Fibroblast of villous mesenchyme (primary cell): Measurements from ENCODE around the gene COMMD7. TPM values are rescaled to one million over a fixed set of nuclear protein-coding genes. Genes with fewer than 3 reads are reported as not detected.

Source experiments
- DNase-seq: peaks from one replicate; pipeline ENCODE4 v3.0.0-alpha.2; 2010; ENCODE audit warnings: low read depth
- H3K4me3 ChIP-seq: 2 replicates; pipeline ENCODE4 v1.5.1; 2011; ENCODE audit warnings: low read depth, mild to moderate bottlenecking, low read length
- total RNA-seq: library from RNA; depleted of rRNA; stranded (reverse); fragments of >200 nt; gene quantifications from 2 replicates; pipeline ENCODE4 v1.2.3, GENCODE V29; 2012
- TF ChIP-seq, protein P1 (sequence below): IDR thresholded peaks from 2 replicates; pipeline ENCODE4 v1.5.1; 2012; ENCODE audit warnings: low read depth, mild to moderate bottlenecking, low read length; ENCODE audit not compliant: insufficient read depth

COMMD7 gene
- total RNA-seq, 1 donor: 45.8 TPM

DNA sequence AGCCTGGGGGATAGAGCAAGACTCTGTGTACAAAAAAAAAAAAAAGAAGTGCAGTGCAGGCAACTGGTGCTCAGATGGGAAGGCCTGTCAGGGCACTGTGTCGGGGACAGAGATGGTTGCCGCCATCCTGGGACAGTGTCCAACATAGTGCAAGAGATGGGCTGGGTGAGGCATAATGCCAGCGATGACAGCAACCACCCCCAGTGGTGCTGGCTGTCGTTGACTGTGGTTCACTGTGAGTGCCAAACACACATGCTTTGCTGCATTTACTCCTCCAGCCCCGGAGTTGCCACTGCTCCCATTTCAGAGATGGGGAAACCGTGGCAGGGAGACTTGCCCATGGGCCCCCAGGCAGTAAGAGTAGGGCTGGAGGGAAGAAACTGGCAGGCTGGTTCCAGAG lies 64.3 kb downstream of the COMMD7 start:
- H3K4me3 ChIP-seq: no peak overlapping the region
- TF ChIP-seq, protein P1, sequence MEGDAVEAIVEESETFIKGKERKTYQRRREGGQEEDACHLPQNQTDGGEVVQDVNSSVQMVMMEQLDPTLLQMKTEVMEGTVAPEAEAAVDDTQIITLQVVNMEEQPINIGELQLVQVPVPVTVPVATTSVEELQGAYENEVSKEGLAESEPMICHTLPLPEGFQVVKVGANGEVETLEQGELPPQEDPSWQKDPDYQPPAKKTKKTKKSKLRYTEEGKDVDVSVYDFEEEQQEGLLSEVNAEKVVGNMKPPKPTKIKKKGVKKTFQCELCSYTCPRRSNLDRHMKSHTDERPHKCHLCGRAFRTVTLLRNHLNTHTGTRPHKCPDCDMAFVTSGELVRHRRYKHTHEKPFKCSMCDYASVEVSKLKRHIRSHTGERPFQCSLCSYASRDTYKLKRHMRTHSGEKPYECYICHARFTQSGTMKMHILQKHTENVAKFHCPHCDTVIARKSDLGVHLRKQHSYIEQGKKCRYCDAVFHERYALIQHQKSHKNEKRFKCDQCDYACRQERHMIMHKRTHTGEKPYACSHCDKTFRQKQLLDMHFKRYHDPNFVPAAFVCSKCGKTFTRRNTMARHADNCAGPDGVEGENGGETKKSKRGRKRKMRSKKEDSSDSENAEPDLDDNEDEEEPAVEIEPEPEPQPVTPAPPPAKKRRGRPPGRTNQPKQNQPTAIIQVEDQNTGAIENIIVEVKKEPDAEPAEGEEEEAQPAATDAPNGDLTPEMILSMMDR: no peak
- no peak for DNase-seq

DNA sequence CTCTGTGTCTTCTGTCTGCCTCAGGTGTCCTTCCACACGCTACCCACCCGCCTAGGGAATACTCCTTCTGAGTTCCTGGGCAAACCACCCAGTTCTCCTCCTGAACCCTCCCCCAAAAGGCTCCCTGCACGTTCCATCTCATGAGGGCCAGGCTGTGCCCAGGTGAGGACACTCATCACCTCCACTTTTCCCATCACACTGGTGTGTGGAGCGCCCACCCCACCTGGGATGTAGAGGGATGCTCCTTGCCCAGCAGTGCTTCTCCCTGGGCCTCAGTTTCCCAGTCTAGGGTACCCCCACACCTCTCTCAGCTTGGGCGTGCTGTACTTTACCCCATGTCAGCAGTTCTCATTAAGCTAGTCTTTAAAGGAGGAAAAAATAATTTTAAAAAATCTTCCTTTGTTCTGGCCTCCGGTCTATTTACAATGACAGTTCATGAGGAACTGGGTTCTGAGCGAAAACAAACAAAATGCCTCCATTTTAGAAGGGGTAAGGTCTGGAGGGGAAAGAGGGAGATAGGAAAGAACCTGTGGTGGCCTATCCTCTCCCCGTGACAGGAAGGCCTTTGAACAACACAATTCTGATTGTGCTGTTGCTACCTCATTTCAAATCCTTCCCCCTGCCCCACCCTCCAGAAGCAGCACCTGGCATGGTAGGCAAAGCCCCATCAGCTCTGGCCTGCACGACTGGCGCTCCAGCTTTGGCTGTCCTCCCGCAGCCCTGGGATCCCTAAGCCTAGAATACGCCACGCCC lies 67.9 kb downstream of the COMMD7 start:
- no peak for DNase-seq
- H3K4me3 ChIP-seq: no peak overlapping the region
- TF ChIP-seq, protein P1: no peak

DNA sequence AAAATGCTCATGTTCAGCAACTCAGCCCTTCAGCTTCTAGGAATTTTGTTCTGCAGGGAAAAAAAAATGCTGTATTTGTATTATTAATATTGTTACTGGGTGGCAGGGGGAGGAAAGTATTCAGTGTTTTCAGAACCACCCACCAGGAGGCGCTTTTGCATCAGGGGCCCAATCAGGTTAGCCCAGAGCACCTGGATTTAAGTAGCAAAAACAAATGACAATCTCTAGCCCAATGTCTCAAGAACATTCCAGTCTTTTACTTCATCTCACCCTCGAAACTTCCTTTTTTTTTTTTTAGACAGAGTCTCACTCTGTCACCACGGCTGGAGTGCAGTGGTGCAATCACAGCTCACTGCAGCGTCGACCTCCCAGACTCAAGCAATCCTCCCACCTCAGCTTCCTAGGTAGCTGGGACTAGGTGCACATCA lies 68.9 kb downstream of the COMMD7 start:
- H3K4me3 ChIP-seq: no peak overlapping the region
- DNase-seq: peak; percentile 63
- TF ChIP-seq, protein P1: peak; percentile 82

DNA sequence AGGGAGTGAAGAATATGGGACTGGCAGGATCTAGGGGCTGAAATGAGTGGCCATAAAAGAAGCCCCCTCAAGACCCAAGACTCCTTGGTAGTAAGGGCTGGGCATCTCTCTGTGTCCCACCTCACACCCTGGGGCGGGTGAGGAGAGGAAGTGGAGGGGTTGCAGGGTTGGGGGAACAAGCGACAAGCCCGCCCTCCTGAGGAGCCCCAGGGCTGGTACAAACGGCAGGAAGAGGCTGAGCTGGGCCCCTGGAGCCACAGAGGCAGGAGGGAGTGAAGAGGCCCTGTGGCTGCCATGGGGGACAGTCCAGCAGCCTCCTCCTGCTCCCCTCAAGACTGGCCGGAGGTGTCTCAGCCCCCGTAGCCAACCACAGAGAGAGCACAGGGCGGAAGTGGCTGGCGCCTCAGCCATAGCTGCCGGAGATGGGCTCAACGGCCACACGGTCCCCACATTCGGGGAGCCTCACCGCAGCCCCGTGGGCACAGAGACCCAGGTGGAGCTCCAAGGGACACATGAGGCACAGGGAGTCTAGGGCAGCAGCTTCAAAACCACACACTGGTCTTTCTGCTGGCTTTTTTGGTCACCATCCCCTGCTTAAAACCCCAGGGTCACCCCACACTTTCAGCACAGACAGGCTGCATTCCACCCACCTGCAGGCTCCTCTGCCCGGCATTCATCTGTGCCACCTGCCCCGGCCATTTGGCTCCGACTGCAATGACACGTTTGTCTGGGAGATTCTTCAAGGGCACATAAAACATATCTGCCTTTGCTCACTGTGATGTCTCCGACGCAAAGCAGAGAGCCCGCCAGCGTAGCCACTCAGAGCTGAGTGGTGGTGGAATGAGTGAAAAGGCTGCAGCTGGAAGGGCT lies 70.0 kb downstream of the COMMD7 start:
- TF ChIP-seq, protein P1: no peak
- no peak for DNase-seq

DNA sequence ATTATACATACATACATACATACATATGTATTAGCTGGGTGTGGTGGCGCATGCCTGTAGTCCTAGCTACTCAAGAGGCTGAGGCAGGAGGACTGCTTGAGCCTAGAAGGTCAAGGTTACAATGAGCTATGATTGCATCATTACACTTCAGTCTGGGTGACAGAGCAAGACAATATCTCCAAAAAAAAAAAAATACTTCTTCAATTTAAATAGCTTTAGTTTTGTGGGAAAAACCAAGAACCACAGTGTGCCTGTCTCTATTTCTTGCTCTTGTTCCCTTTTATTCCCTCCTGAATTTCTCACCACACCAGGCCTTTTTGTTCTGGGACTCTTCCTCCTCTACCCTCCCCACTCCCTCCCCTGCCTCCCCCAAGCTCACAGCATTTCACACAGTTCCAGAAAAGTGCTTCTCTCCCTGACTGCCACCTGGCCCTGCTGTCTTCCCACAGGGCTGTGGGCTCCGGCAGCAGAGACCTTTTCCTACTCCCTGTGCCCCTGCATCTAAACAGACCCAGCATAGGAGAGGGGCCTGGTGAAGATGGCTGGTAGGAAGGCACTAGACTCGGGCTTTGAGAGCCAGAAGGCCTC lies 70.8 kb downstream of the COMMD7 start:
- TF ChIP-seq, protein P1: no peak

More for the DNA sequence above, 70.0 kb downstream of the COMMD7 start:
- H3K4me3 ChIP-seq: no peak overlapping the region

DNA sequence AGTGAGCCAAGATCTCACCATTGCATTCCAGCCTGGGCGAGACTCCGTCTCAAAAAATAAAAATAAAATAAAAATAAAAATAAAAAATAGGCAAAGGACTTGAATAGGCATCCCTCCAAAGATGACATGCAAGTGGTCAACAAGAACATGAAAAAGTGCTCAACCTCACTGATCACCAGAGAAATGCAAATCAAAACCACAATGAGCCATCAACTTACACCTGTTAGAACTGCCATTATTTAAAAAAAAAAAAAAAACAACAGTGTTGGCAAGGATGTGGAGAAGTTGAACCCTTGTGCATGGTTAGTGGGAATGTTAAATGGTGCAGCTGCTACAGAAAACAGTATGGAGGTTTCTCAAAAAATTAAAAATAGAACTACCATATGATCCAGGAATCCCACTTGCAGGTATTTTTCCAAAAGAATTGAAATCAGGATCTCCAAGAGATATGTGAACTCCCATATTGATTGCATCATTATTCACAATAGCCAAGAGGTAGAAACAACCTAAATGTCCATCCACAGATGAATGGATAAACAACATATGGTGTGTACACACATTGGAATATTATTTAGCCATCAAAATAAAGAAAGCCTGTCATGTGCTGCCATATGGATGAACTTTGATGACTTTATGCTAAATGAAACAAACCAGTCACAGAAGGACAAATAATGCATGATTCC lies 72.4 kb downstream of the COMMD7 start:
- no peak for DNase-seq
- H3K4me3 ChIP-seq: no peak overlapping the region
- TF ChIP-seq, protein P1: no peak

More for the DNA sequence above, 70.8 kb downstream of the COMMD7 start:
- no peak overlapping the region for H3K4me3 ChIP-seq
- no peak for DNase-seq
